GM19438 (cell line): ENCODE data around the gene OR4D1.
"Not testable (repeated sequence)": the region's sequence is repeated elsewhere in the genome, so short reads cannot be mapped to it uniquely, and the experiment has no call there.

ENCODE experiments used
- ATAC-seq: cut with Tn5 transposase; IDR thresholded peaks from one replicate; pipeline ENCODE4 v1.9.1; 2021; ENCODE audit warnings: low read depth; ENCODE audit not compliant: unreplicated experiment

OR4D1 gene

GRCh38 chr17:58147930-58148434 lies at the start of gene OR4D1:
TSS of gene OR4D1 (plus strand) at chr17:58148384. CDS start at chr17:58155154, 6,770 bp downstream.
- no peak for ATAC-seq

- no peak for ATAC-seq
Measured at GRCh38 chr17:58100506-58100905, 47.7 kb upstream of the OR4D1 start.

GRCh38 chr17:58101898-58102297 lies 46.3 kb upstream of the OR4D1 start:
- ATAC-seq = not testable (repeated sequence)

GRCh38 chr17:58105093-58105492 lies 43.1 kb upstream of the OR4D1 start:
- ATAC-seq = no peak

- ATAC-seq = no peak
Measured at GRCh38 chr17:58107306-58107705, 40.9 kb upstream of the OR4D1 start.

GRCh38 chr17:58109197-58109596 lies 39.0 kb upstream of the OR4D1 start:
- ATAC-seq = no peak

GRCh38 chr17:58110012-58110411 lies 38.2 kb upstream of the OR4D1 start:
- ATAC-seq = no peak

GRCh38 chr17:58111676-58112075 lies 36.5 kb upstream of the OR4D1 start:
- ATAC-seq = no peak

GRCh38 chr17:58112970-58113631 lies 35.1 kb upstream of the OR4D1 start:
- no peak for ATAC-seq

- ATAC-seq = no peak
Measured at GRCh38 chr17:58113947-58114346, 34.2 kb upstream of the OR4D1 start.

GRCh38 chr17:58117382-58117781 lies 30.8 kb upstream of the OR4D1 start:
- no peak for ATAC-seq

GRCh38 chr17:58119491-58119890 lies 28.7 kb upstream of the OR4D1 start:
- ATAC-seq = no peak

- ATAC-seq = no peak
Measured at GRCh38 chr17:58120195-58120822, 27.9 kb upstream of the OR4D1 start.

- no peak for ATAC-seq
Measured at GRCh38 chr17:58121925-58122324, 26.3 kb upstream of the OR4D1 start.

- no peak for ATAC-seq
Measured at GRCh38 chr17:58127846-58128245, 20.3 kb upstream of the OR4D1 start.

GRCh38 chr17:58132697-58133096 lies 15.5 kb upstream of the OR4D1 start:
- not testable (repeated sequence) for ATAC-seq

GRCh38 chr17:58136669-58137279 lies 11.4 kb upstream of the OR4D1 start:
- no peak for ATAC-seq

- ATAC-seq = no peak
Measured at GRCh38 chr17:58141505-58141904, 6.7 kb upstream of the OR4D1 start.

- ATAC-seq = not testable (repeated sequence)
Measured at GRCh38 chr17:58143335-58143734, 4.8 kb upstream of the OR4D1 start.

- ATAC-seq = no peak
Measured at GRCh38 chr17:58144801-58145200, 3.4 kb upstream of the OR4D1 start.

- no peak for ATAC-seq
Measured at GRCh38 chr17:58148609-58149008, 425 bp downstream of the OR4D1 start.

GRCh38 chr17:58150394-58150793 lies 2.2 kb downstream of the OR4D1 start:
- ATAC-seq = no peak
